ENCODE data around the gene GMPR2. TPM values are rescaled to one million over a fixed set of nuclear protein-coding genes. Genes with fewer than 3 reads are reported as not detected.

GMPR2 gene
- polyA plus RNA-seq, 1 experiment: 116 TPM

DNA sequence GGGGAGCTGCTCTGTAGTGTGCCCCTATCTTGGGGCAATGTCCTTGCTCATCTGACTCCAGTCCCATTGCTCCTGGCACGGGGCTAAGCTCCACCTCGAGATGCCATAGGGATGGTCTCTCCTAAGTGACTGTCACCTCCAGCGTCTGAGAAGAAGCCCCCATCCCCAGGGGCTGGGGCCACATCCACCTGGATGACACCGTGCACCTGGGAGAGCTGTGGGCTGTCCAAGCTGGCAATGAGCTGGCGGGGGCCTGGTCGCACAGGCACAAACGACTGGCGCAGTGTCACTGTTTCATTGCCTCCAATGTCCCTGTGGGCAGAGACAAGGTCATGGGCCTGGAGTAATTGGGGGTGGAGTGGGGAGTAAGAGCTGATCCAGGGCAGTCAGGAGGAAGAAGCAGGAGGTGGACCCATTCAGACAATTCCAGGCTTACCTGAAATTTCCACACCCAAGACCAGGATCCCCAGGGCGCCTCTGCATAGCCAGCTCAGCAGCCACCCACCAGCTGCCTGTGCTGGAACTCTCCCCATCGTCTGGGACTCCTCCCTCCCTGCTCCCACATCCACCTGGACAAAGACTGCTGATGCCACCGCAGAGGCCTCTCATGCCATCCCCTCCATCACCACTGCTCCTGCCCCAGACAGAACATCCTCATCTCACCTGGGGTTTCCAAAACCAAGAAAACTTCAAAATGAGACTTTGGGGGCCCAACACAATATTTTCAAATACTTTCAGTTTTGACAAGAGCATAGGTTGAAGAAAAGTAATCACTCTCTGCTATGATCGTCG lies 16.7 kb downstream of the GMPR2 start:
- H3K4me3 ChIP-seq (ENCODE audit: low read depth, low read length): no peak overlapping the region
- no peak for TF ChIP-seq CTCF (IDR thresholded peaks at IDR 0.05; ENCODE audit: insufficient read depth, low read depth, low read length)
- DNase-seq (ENCODE audit: low read depth): no peak
- ChIA-PET CTCF (interaction anchor here (1.2 to 11.1 kb wide), 2 partner anchors 21 to 49 kb away, joined by 3 to 205 read pairs; partner anchors contain the start of genes DHRS1 and NOP9), POLR2A (no interaction called here)
- H3K27me3 ChIP-seq (ENCODE audit: control insufficient read depth, insufficient read depth, low read length): no peaks in the 10 kb centered on the region
- H3K36me3 ChIP-seq (ENCODE audit: control insufficient read depth, insufficient read depth, low read length): no peaks in the 10 kb centered on the region

- Histone ChIP-seq H3K4me3 (ENCODE audit: low read depth, low read length) (no peak overlapping the region), H3K27me3 (ENCODE audit: control insufficient read depth, insufficient read depth, low read length) (no peaks in the 10 kb centered on the region), H3K36me3 (ENCODE audit: control insufficient read depth, insufficient read depth, low read length) (peaks cover 1% of the 10 kb centered on the region; the same call in 1 of the 2 replicates)
- TF ChIP-seq CTCF (IDR thresholded peaks at IDR 0.05; ENCODE audit: insufficient read depth, low read depth, low read length): no peak
- DNase-seq (ENCODE audit: low read depth): no peak
- CTCF ChIA-PET: interaction anchor here (0.7 to 4.0 kb wide), 8 partner anchors 7 to 54 kb away, joined by 3 to 28 read pairs (median 4); partner anchors contain the start of genes DHRS1, RABGGTA and TINF2
- POLR2A ChIA-PET: no interaction called here
Measured at GRCh38 chr14:24250354-24250753, 17.6 kb downstream of the GMPR2 start.

GRCh38 chr14:24251880-24252288 lies 19.2 kb downstream of the GMPR2 start:
- H3K4me3 ChIP-seq (ENCODE audit: low read depth, low read length): no peak overlapping the region
- ChIA-PET CTCF (interaction anchor here (1.0 to 4.0 kb wide), 11 partner anchors 9 to 91 kb away, joined by 3 to 28 read pairs (median 5); partner anchors contain the start of genes CIDEB, DHRS1, LTB4R2 and NOP9), POLR2A (no interaction called here)
- H3K27me3 ChIP-seq (ENCODE audit: control insufficient read depth, insufficient read depth, low read length): no peaks in the 10 kb centered on the region
- peaks cover 1% of the 10 kb centered on the region; the same call in 1 of the 2 replicates for H3K36me3 ChIP-seq (ENCODE audit: control insufficient read depth, insufficient read depth, low read length)
- DNase-seq (ENCODE audit: low read depth): no peak
- peak; percentile 15; the same call in 1 of the 2 replicates for TF ChIP-seq CTCF (IDR thresholded peaks at IDR 0.05; ENCODE audit: insufficient read depth, low read depth, low read length)

- no peak for TF ChIP-seq CTCF (IDR thresholded peaks at IDR 0.05; ENCODE audit: insufficient read depth, low read depth, low read length)
- ChIA-PET CTCF (interaction anchor here (0.8 to 4.0 kb wide), 10 partner anchors 10 to 80 kb away, joined by 3 to 28 read pairs (median 6); partner anchors contain the start of genes CIDEB, DHRS1, LTB4R2 and NOP9), POLR2A (no interaction called here)
- Histone ChIP-seq H3K36me3 (ENCODE audit: control insufficient read depth, insufficient read depth, low read length) (peaks cover 1% of the 10 kb centered on the region; the same call in 1 of the 2 replicates), H3K4me3 (ENCODE audit: low read depth, low read length) (no peak overlapping the region), H3K27me3 (ENCODE audit: control insufficient read depth, insufficient read depth, low read length) (no peaks in the 10 kb centered on the region)
- no peak for DNase-seq (ENCODE audit: low read depth)
Measured at GRCh38 chr14:24252289-24253124, 19.8 kb downstream of the GMPR2 start.

All from BJ (cell line).